Prostate gland (tissue), 2 donors: Measurements from ENCODE around the gene PUM2.

Experiments used
- CTCF ChIP-seq, 4 experiments: fragments of 200-600 bp in 2 of 4; fragments of 450-650 bp in 2 of 4; sonication (generic) in 2 of 4; IDR thresholded peaks; 1 replicate in 3 of 4; 2 replicates in 1 of 4; pipeline ENCODE4 v1.5.1; 2016 to 2019; ENCODE audit warnings: antibody characterized with exemption in 4 of 4, mild to moderate bottlenecking in 2 of 4, moderate library complexity in 2 of 4
- POLR2A ChIP-seq: fragments of 450-650 bp; IDR thresholded peaks from one replicate; pipeline ENCODE4 v1.6.1; 2016; ENCODE audit warnings: antibody characterized with exemption, mild to moderate bottlenecking
- POLR2AphosphoS5 ChIP-seq: sonication (generic); formaldehyde crosslinking; IDR thresholded peaks from one replicate; pipeline ENCODE4 v1.6.1; 2017; ENCODE audit warnings: antibody characterized with exemption

GRCh38 chr2:20371323-20372025 lies 20.8 kb upstream of the PUM2 start:
- TF ChIP-seq CTCF (IDR thresholded peaks at IDR 0.05) (no peak), POLR2AphosphoS5 (no peak), POLR2A (no peak)
